ENCODE data around the gene F8. TPM values are rescaled to one million over a fixed set of nuclear protein-coding genes. Genes with fewer than 3 reads are reported as not detected.

Gene F8
- total and polyA plus RNA-seq, 2 of the 4 experiments (the other 2 are of a cell fraction), result 1.4 to 1.5 TPM

GRCh38 chrX:154819771-154820341, 202.7 kb downstream of the F8 start:
- POLR2A ChIA-PET (ENCODE audit: unreplicated experiment), result no interaction called here
- intact Hi-C loops (cut with micrococcal nuclease) (no loop called here), dilution Hi-C loops (cut with HindIII; ENCODE audit: low sequenced_read_pairs, unreplicated experiment) (no loop called here), in situ Hi-C loops (cut with MboI; ENCODE audit: low sequenced_read_pairs) (no loop called here)
- no peak overlapping the region for H2AK9ac ChIP-seq (replicated peaks; ENCODE audit: low read depth, low read length, poor library complexity)
- H3K56ac ChIP-seq (ENCODE audit: extremely low read depth, insufficient read depth, low read length), result no peak overlapping the region
- DNase-seq (no peak), ATAC-seq (ENCODE audit: low read depth) (no peak)
- H3K9me1 ChIP-seq (ENCODE audit: insufficient read depth, low read length), result no peaks in the 10 kb centered on the region
- CTCF ChIA-PET, result interaction anchor here (0.6 kb wide), 2 partner anchors 14 to 70 kb away, joined by 3 to 5 read pairs; no protein-coding TSS in a partner anchor
- no peak overlapping the region for H3K23ac ChIP-seq (ENCODE audit: low read depth, low read length)
- no peaks in the 10 kb centered on the region for H3K36me3 ChIP-seq (ENCODE audit: control insufficient read depth, insufficient read depth, low read length)
- H4K8ac ChIP-seq (ENCODE audit: low read depth in 2 of 2, low read length in 2 of 2), result no peak overlapping the region
- H2BK5ac ChIP-seq (ENCODE audit: low read depth, low read length, poor library complexity, severe bottlenecking), result no peak overlapping the region
- H2BK120ac ChIP-seq (ENCODE audit: low read depth, low read length), result no peak overlapping the region
- no peak overlapping the region for H3K4me3 ChIP-seq (ENCODE audit: insufficient read depth, low read depth, low read length)
- H3K18ac ChIP-seq (ENCODE audit: low read depth, low read length), result no peak overlapping the region
- no peak for TF ChIP-seq MXI1 (IDR thresholded peaks at IDR 0.05; ENCODE audit: borderline replicate concordance, low read depth, low read length)
- no peak for TF ChIP-seq POLR2A (IDR thresholded peaks at IDR 0.05; ENCODE audit: low read depth, low read length)
- no peak for TF ChIP-seq NFE2L2 (IDR thresholded peaks at IDR 0.05; ENCODE audit: low read depth, low read length)
- no peak for TF ChIP-seq MAZ (IDR thresholded peaks at IDR 0.05; ENCODE audit: borderline replicate concordance, low read depth, low read length)
- no peak for TF ChIP-seq SMC3 (IDR thresholded peaks at IDR 0.05; ENCODE audit: low read depth, low read length)
- no peak for TF ChIP-seq ELK1 (IDR thresholded peaks at IDR 0.05; ENCODE audit: borderline replicate concordance, low read depth, low read length)
- TF ChIP-seq CEBPB (IDR thresholded peaks at IDR 0.05; ENCODE audit: low read depth, low read length), result no peak
- H2BK20ac ChIP-seq (ENCODE audit: low read depth, low read length), result no peak overlapping the region
- H3K9me3 ChIP-seq (ENCODE audit: control insufficient read depth, insufficient read depth, low read length), result no peaks in the 10 kb centered on the region
- H3K14ac ChIP-seq (replicated peaks; ENCODE audit: low read depth, low read length), result no peak overlapping the region
- H2AFZ ChIP-seq (replicated peaks; ENCODE audit: low read length, poor library complexity), result no peak overlapping the region
- no peak overlapping the region for H4K5ac ChIP-seq (ENCODE audit: low read depth, low read length)
- H3K79me1 ChIP-seq (ENCODE audit: low read depth in 1 of 2, low read length in 2 of 2), result no peaks in the 10 kb centered on the region
- no peak overlapping the region for H2AK5ac ChIP-seq (ENCODE audit: low read depth, low read length)
- no peak overlapping the region for H4K91ac ChIP-seq (ENCODE audit: insufficient read depth, low read depth, low read length)
- H3K4me2 ChIP-seq (ENCODE audit: low read depth, low read length), result no peak overlapping the region
- H2BK15ac ChIP-seq (ENCODE audit: low read depth, low read length), result no peak overlapping the region
- H3K27ac ChIP-seq (ENCODE audit: insufficient read depth, low read length), result no peak overlapping the region
- H3K9ac ChIP-seq (ENCODE audit: low read depth, low read length), result no peak overlapping the region
- BruUV-seq (replicated peaks), result no TSS peak
- WGBS, 2 experiments (ENCODE audit: extremely low coverage in 2 of 2, insufficient read length in 1 of 2), result 78% methylated on average over 6 of the region's 7 CpGs; no CpG with 5 or more reads in 1 of the 2 experiments
- H3K4me1 ChIP-seq (ENCODE audit: control insufficient read depth, insufficient read depth, low read length), result peaks cover 1% of the 10 kb centered on the region; the same call in 1 of the 2 replicates
- H3K4ac ChIP-seq (ENCODE audit: low read depth, low read length), result no peak overlapping the region
- H3K27me3 ChIP-seq (ENCODE audit: control insufficient read depth, insufficient read depth, low read length), result 0 out of 2 replicates have a peak, but pooled peaks cover 1% of the 10 kb centered on the region
- no peaks in the 10 kb centered on the region for H4K20me1 ChIP-seq (ENCODE audit: insufficient read depth, low read length)
